Fibroblast of skin of abdomen (primary cell): Measurements from ENCODE around the gene TAAR2.
"Not testable (repeated sequence)": the region's sequence is repeated elsewhere in the genome, so short reads cannot be mapped to it uniquely, and the experiment has no call there.

Source experiments
- DNase-seq: peaks from one replicate; pipeline ENCODE4 v3.0.0-alpha.2; 2013

Gene TAAR2

DNA sequence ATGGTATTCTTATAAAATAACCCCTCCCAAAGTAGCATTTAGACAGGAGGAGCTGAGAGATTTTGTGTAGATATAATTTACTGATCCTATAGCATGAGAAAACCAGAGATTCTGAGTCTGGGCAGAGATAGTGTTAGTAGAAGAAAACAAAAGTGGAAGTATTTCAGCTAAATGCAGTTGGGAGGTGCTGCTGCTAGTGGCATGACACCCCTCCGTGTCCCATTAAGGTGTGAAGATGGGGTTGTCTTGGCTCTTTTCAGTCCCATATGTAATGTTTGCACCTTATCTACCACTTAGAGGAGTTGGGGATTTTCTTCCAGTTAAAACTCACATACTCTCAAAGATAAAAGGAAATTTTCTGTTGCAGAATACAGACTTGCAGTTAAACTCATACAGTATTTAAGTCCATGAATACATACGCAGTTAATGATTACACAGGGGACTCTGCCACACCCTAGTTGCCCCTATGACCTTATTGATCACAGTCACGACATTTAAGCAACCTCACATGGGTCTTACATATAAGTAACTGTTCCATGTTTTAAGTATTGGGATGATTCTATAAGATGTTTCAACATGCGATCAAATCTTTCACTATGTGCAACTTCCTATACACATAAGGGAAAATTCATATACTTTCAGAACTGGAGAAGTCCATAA lies 11.5 kb downstream of the TAAR2 start:
- no peak for DNase-seq

DNA sequence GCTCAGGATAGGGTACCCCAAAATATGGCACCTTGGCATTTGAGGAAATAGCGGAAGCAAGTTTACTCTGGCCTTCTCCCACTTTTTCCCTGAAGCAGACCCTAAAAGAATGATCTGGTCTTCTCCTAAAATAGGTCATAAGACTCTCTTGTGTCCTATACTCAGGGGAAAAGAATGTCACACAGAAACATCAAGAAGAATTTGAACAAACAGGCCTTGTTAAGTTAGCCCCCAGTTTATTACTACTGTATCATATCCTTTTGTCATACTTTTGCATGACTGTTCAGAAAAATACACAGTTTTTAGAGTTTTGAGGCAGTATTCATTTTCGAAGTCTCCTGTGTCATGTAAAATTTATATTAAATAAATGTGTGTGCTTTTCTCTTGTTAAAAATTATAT lies 12.5 kb downstream of the TAAR2 start:
- no peak for DNase-seq

DNA sequence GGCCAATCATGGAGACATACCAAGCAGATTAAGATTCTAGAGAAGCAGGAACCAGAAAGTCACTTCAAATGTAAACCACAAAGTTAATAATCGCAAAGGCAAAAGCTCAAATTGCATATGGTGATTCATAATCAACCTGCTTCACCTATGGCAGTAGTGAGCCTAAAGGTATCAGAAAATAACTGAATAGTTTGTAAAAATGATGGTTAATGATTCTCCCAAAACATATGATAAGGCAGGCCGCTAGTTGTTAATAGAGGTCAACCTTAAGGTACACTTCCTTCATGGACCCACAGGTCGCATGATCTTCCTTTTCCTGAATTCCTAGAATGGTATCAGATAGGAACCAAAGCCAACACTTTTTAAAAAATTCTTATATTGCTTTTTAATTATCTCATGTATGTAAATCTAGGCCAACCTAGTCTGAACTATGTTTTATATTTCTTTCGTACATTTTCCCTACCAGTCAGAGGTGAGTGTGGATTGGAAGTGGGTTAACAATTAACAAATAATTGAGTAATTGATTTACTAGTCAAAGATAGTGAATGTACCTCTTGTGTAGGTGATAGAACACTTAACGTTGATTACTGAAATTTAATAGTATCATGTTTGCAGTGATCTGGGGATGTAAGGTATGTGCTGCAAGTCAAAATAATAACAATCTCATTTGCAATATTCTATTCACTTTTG lies 16.4 kb downstream of the TAAR2 start:
- DNase-seq = no peak

DNA sequence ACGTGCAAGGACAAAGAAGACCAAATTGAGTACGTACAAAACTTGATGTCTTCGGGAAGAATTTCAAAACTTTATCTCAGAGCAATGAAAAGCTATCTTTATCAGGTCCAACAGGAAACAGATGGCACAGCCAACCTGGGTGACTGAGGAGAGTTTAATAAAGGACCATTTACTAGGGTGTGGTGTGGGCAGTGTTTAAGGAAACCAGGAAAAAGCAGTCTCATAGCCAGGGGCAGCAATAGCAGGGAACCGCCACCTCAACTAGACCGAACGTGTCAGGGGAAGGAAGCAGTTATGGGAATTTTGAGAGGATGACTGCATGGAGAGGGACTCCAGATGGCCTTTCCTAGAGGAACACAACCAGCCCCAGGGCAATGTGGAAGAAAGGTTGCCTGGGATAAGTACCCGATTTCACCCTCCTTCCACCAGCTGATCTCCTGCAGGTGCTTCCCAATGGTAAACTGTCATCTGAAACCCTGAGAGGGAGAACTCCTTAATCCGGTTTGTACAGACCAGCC lies 19.4 kb downstream of the TAAR2 start:
- no peak for DNase-seq

GRCh38 chr6:132600900-132601299 lies 23.2 kb downstream of the TAAR2 start:
- not testable (repeated sequence) for DNase-seq

GRCh38 chr6:132598473-132598872 lies 25.6 kb downstream of the TAAR2 start:
- DNase-seq = peak; percentile 1

GRCh38 chr6:132596201-132596600 lies 27.9 kb downstream of the TAAR2 start:
- DNase-seq = no peak

DNA sequence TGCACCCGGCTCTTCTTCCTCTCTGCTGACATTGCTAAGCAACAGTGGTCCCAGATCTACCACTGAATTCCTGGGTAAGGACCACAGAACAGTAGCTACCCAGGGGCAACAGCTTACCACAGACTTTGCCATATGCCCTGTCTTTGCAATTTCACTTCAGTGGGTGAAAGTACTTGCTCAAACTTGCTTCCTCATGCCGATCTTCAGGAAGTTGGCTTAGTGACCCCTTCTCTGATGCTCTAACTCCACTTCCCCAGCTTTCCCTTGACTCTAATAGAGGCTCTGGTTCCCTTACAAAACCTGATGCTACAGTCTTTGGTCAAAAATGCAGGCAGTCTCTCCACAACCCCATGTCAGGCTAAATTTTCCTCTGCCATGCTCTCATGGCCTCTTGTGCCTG lies 31.2 kb downstream of the TAAR2 start:
- DNase-seq = no peak

GRCh38 chr6:132590362-132590761 lies 33.7 kb downstream of the TAAR2 start:
- DNase-seq = no peak

- no peak for DNase-seq
Measured at GRCh38 chr6:132589454-132589853, 34.6 kb downstream of the TAAR2 start, which contains the start of gene TAAR5. TSS of gene TAAR5 (minus strand) at chr6:132589741. CDS start at chr6:132589686, 55 bp downstream.

- no peak for DNase-seq
Measured at GRCh38 chr6:132587424-132587823, 36.7 kb downstream of the TAAR2 start.

- no peak for DNase-seq
Measured at GRCh38 chr6:132584698-132585097, 39.4 kb downstream of the TAAR2 start.

DNA sequence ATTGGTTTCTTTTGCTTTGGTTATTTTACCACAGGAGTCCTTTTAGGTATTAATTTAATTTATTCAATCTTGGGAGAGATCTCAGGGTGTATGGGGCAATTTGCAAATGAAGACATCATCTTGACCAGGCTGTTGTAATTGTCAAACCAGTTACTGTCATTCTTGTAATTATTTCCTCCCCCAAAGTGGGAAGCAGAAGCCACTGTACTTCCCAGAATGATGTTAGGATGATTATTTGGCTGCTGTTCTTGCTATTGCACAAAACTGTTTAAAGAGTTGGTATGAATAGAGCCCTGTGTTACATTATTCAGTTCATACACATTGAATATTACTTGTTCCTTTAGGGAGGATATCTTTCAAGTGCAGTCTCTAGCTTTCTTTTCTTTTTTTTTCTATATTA lies 52.3 kb downstream of the TAAR2 start:
- no peak for DNase-seq

GRCh38 chr6:132570221-132570777 lies 53.8 kb downstream of the TAAR2 start, which contains the start of gene TAAR6:
TSS of gene TAAR6 (plus strand) at chr6:132570322. CDS start at chr6:132570322, 0 bp downstream.
- DNase-seq = no peak

- no peak for DNase-seq
Measured at GRCh38 chr6:132569170-132569569, 54.9 kb downstream of the TAAR2 start.

- no peak for DNase-seq
Measured at GRCh38 chr6:132568611-132569010, 55.5 kb downstream of the TAAR2 start.

DNA sequence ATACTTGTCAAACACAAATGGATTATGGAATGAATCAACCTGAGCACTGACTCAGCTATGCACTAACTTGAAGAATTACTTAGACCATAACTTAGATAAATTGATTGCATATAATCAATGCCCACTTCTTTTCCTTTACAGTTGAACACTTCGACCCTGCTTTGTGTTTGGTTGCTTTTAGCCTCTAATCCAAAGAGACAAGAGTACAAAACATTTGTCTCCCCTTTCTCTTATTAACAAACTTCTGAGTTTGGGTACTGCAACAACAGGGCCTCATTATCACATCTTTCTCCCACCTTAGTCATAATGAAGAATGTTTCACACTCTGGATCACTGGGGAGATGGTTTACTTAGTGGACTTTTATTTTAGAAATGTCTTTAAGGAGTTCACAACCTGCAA lies 56.5 kb downstream of the TAAR2 start:
- no peak for DNase-seq
